Endothelial cell (in vitro differentiated cells): ENCODE data around the gene PPP1R14C. TPM values are rescaled to one million over a fixed set of nuclear protein-coding genes. Genes with fewer than 3 reads are reported as not detected.

ENCODE experiments used
- DNase-seq: peaks from one replicate; pipeline ENCODE4 v3.0.0; 2021; ENCODE audit warnings: low spot score
- H3K27ac Mint-ChIP-seq: one replicate; pipeline ENCODE4 v1.8.0; 2021; ENCODE audit warnings: mixed read lengths, inconsistent platforms; ENCODE audit not compliant: unreplicated experiment
- H3K27me3 Mint-ChIP-seq: one replicate; pipeline ENCODE4 v1.8.0; 2021; ENCODE audit warnings: mild to moderate bottlenecking, moderate library complexity, mixed read lengths, inconsistent platforms; ENCODE audit not compliant: unreplicated experiment
- H3K36me3 Mint-ChIP-seq: one replicate; pipeline ENCODE4 v1.8.0; 2021; ENCODE audit warnings: mild to moderate bottlenecking, low read depth, mixed read lengths, inconsistent platforms; ENCODE audit not compliant: unreplicated experiment
- H3K4me1 Mint-ChIP-seq: one replicate; pipeline ENCODE4 v1.8.0; 2021; ENCODE audit warnings: mild to moderate bottlenecking, mixed read lengths, inconsistent platforms; ENCODE audit not compliant: unreplicated experiment
- H3K4me3 Mint-ChIP-seq: one replicate; pipeline ENCODE4 v1.8.0; 2021; ENCODE audit warnings: mild to moderate bottlenecking, mixed read lengths, inconsistent platforms; ENCODE audit not compliant: unreplicated experiment
- H3K9me3 Mint-ChIP-seq: one replicate; pipeline ENCODE4 v1.8.0; 2021; ENCODE audit warnings: mixed read lengths, inconsistent platforms; ENCODE audit not compliant: unreplicated experiment
- CTCF ChIP-seq: fragments of 200-600 bp; sonication (generic); IDR thresholded peaks from one replicate; pipeline ENCODE4 v1.5.0; 2021; ENCODE audit warnings: antibody characterized with exemption; ENCODE audit not compliant: unreplicated experiment
- total RNA-seq: library from RNA; stranded (reverse); fragmentation: NEBNext Ultra II Directional; extraction: Animal tissue kit (Norgen Biotek cat#: 25700); gene quantifications from one replicate; pipeline ENCODE4 v1.2.1, GENCODE V29; 2021; ENCODE audit not compliant: unreplicated experiment

The PPP1R14C gene
- total RNA-seq, 1 donor from 2014 or later = 2.5 TPM

GRCh38 chr6:150146436-150146835 is 3.6 kb downstream of the PPP1R14C start:
- H3K27me3 Mint-ChIP-seq = peaks cover 16% of the 10 kb centered on the region
- no peak overlapping the region for H3K4me3 Mint-ChIP-seq
- H3K36me3 Mint-ChIP-seq = no peaks in the 10 kb centered on the region
- TF ChIP-seq CTCF = no peak
- H3K27ac Mint-ChIP-seq = no peak overlapping the region
- DNase-seq = no peak
- H3K9me3 Mint-ChIP-seq = no peaks in the 10 kb centered on the region
- peaks cover 35% of the 10 kb centered on the region for H3K4me1 Mint-ChIP-seq

- DNase-seq = no peak
- peaks cover 9% of the 10 kb centered on the region for H3K27me3 Mint-ChIP-seq
- H3K4me3 Mint-ChIP-seq = no peak overlapping the region
- no peaks in the 10 kb centered on the region for H3K9me3 Mint-ChIP-seq
- H3K27ac Mint-ChIP-seq = no peak overlapping the region
- no peak for TF ChIP-seq CTCF
- H3K4me1 Mint-ChIP-seq = peaks cover 40% of the 10 kb centered on the region
- no peaks in the 10 kb centered on the region for H3K36me3 Mint-ChIP-seq
Observed at GRCh38 chr6:150149146-150149545, 6.3 kb downstream of the PPP1R14C start.

- Mint-ChIP-seq H3K4me3 (no peak overlapping the region), H3K4me1 (peaks cover 41% of the 10 kb centered on the region), H3K9me3 (no peaks in the 10 kb centered on the region), H3K27ac (peak overlapping the region; percentile 38), H3K27me3 (peaks cover 9% of the 10 kb centered on the region), H3K36me3 (no peaks in the 10 kb centered on the region)
- DNase-seq = no peak
- TF ChIP-seq CTCF = no peak
Observed at GRCh38 chr6:150150458-150150820, 7.6 kb downstream of the PPP1R14C start.

- peaks cover 9% of the 10 kb centered on the region for H3K27me3 Mint-ChIP-seq
- peak overlapping the region; percentile 38 for H3K27ac Mint-ChIP-seq
Observed at GRCh38 chr6:150150821-150151646, 8.2 kb downstream of the PPP1R14C start.

More at GRCh38 chr6:150150821-150151646, 8.2 kb downstream of the PPP1R14C start:
- DNase-seq = no peak
- no peaks in the 10 kb centered on the region for H3K36me3 Mint-ChIP-seq
- no peaks in the 10 kb centered on the region for H3K9me3 Mint-ChIP-seq
- H3K4me1 Mint-ChIP-seq = peaks cover 38% of the 10 kb centered on the region
- H3K4me3 Mint-ChIP-seq = no peak overlapping the region
- TF ChIP-seq CTCF = no peak
